H1 (cell line): ENCODE data around the gene KLHL29. TPM values are rescaled to one million over a fixed set of nuclear protein-coding genes. Genes with fewer than 3 reads are reported as not detected.
A peak's percentile ranks its signal among the peaks of the same experiment; 100 is the strongest.

Experiments used
- CTCF ChIA-PET: fragments of 300-600 bp; sonication (Branson Sonifier 250); formaldehyde crosslinking; loops from one replicate; lab custom pipeline; 2021; ENCODE audit not compliant: partially characterized antibody; lab: Charles Lee
- POLR2A ChIA-PET: fragments of 300-600 bp; sonication (Branson Sonifier 250); formaldehyde crosslinking; loops from one replicate; lab custom pipeline; 2021; ENCODE audit warnings: inconsistent platforms; ENCODE audit not compliant: partially characterized antibody; lab: Charles Lee
- DNase-seq, 2 experiments: peaks; one replicate each; pipeline versions ENCODE4 v3.0.0 to v3.0.0-alpha.2; 2010 to 2022; ENCODE audit warnings: low spot score in 2 of 2, low read depth in 1 of 2, mixed read lengths in 1 of 2
- FAIRE-seq: peaks from 2 replicates; lab custom pipeline; 2011; peaks lifted over from hg19 to GRCh38; lab: Jason Lieb, UNC
- H2AFZ ChIP-seq: 2 replicates; pipeline ENCODE4 v1.8.1; 2012; ENCODE audit warnings: low read length, inconsistent platforms
- H2AK5ac ChIP-seq: 2 replicates; pipeline ENCODE4 v1.6.1; 2013; ENCODE audit warnings: low read depth, low read length
- H2BK120ac ChIP-seq: replicated peaks from 2 replicates; pipeline ENCODE3; 2013; ENCODE audit warnings: low read depth, low read length, inconsistent platforms
- H2BK12ac ChIP-seq: 2 replicates; pipeline ENCODE4 v1.6.1; 2013; ENCODE audit warnings: low read depth, low read length
- H2BK15ac ChIP-seq: 2 replicates; pipeline ENCODE4 v1.6.1; 2013; ENCODE audit warnings: low read length
- H2BK20ac ChIP-seq: 2 replicates; pipeline ENCODE4 v1.6.1; 2013; ENCODE audit warnings: low read length
- H2BK5ac ChIP-seq: 2 replicates; pipeline ENCODE4 v1.6.1; 2013; ENCODE audit warnings: low read depth, low read length
- H3K14ac ChIP-seq: 2 replicates; pipeline ENCODE4 v1.6.1; 2013; ENCODE audit warnings: inconsistent platforms; ENCODE audit not compliant: insufficient read length
- H3K18ac ChIP-seq: 2 replicates; pipeline ENCODE4 v1.6.1; 2013; ENCODE audit warnings: low read length; ENCODE audit errors: extremely low read depth
- H3K23ac ChIP-seq: 2 replicates; pipeline ENCODE4 v1.6.1; 2013; ENCODE audit warnings: inconsistent platforms; ENCODE audit not compliant: insufficient read length
- H3K23me2 ChIP-seq: 2 replicates; pipeline ENCODE4 v1.6.1; 2013; ENCODE audit warnings: low read depth, low read length
- H3K27ac ChIP-seq: 2 replicates; pipeline ENCODE4 v1.6.1; 2011; ENCODE audit warnings: low read depth, low read length, inconsistent platforms
- H3K27me3 ChIP-seq, 4 experiments: replicated peaks in 1 of 4; 1 replicate in 1 of 4; 2 replicates in 3 of 4; pipeline versions ENCODE4 v1.6.1 to v1.8.1; 2011 to 2013; ENCODE audit warnings: low read length in 3 of 4, mild to moderate bottlenecking in 3 of 4, inconsistent platforms in 2 of 4, mixed read lengths in 2 of 4, moderate library complexity in 1 of 4; ENCODE audit not compliant: control insufficient read depth in 3 of 4, insufficient read depth in 3 of 4; ENCODE audit errors: extremely low read depth in 1 of 4
- H3K36me3 ChIP-seq, 4 experiments: 2 replicates each; pipeline versions ENCODE4 v1.6.1 to v1.8.1; 2011 to 2013; ENCODE audit warnings: mild to moderate bottlenecking in 4 of 4, low read length in 3 of 4, moderate library complexity in 2 of 4, control low read depth in 1 of 4, inconsistent platforms in 1 of 4; ENCODE audit not compliant: insufficient read depth in 4 of 4, control insufficient read depth in 2 of 4
- H3K4ac ChIP-seq: replicated peaks from 2 replicates; pipeline ENCODE3; 2013; ENCODE audit warnings: low read length, low read depth, mixed read lengths, inconsistent platforms; ENCODE audit not compliant: insufficient read length
- H3K4me1 ChIP-seq, 4 experiments: replicated peaks in 1 of 4; 1 replicate in 1 of 4; 2 replicates in 3 of 4; pipeline versions ENCODE4 v1.6.1 to v1.8.1; 2011 to 2013; ENCODE audit warnings: low read length in 3 of 4, inconsistent platforms in 2 of 4, mixed read lengths in 1 of 4; ENCODE audit not compliant: insufficient read depth in 4 of 4, control insufficient read depth in 3 of 4
- H3K4me2 ChIP-seq, 2 experiments: 2 replicates each; pipeline versions ENCODE4 v1.6.1 to v1.8.1; 2011 to 2013; ENCODE audit warnings: low read depth in 2 of 2, low read length in 2 of 2, control low read depth in 1 of 2, inconsistent platforms in 1 of 2, mild to moderate bottlenecking in 1 of 2; ENCODE audit not compliant: insufficient read depth in 1 of 2
- H3K4me3 ChIP-seq, 4 experiments: fragments of 200-600, 300-600 bp in 1 of 4; sonication (generic), shearing (Covaris generic), sonication (Bioruptor Twin) in 1 of 4; 2 replicates each; pipeline versions ENCODE4 v1.5.1 to v1.8.1; 2011 to 2016; ENCODE audit warnings: low read length in 4 of 4, low read depth in 3 of 4, control low read depth in 2 of 4, inconsistent platforms in 2 of 4, mild to moderate bottlenecking in 2 of 4, mixed read lengths in 1 of 4, moderate library complexity in 1 of 4; ENCODE audit not compliant: insufficient read depth in 2 of 4; ENCODE audit errors: extremely low read depth in 1 of 4
- H3K56ac ChIP-seq: replicated peaks from 2 replicates; pipeline ENCODE3; 2013; ENCODE audit warnings: low read depth, mild to moderate bottlenecking, mixed read lengths, low read length, inconsistent platforms; ENCODE audit not compliant: insufficient read length
- H3K79me1 ChIP-seq: 2 replicates; pipeline ENCODE4 v1.6.1; 2013; ENCODE audit warnings: low read depth, low read length, control low read depth
- H3K79me2 ChIP-seq, 2 experiments: 2 replicates each; pipeline versions ENCODE4 v1.6.1 to v1.8.1; 2012 to 2013; ENCODE audit warnings: low read length in 2 of 2, mild to moderate bottlenecking in 2 of 2, inconsistent platforms in 1 of 2; ENCODE audit not compliant: insufficient read depth in 2 of 2, control insufficient read depth in 1 of 2
- H3K9ac ChIP-seq, 4 experiments: replicated peaks in 1 of 4; 1 replicate in 1 of 4; 2 replicates in 3 of 4; pipeline versions ENCODE4 v1.6.1 to v1.8.1; 2011 to 2013; ENCODE audit warnings: low read depth in 3 of 4, low read length in 3 of 4, control low read depth in 2 of 4, mild to moderate bottlenecking in 2 of 4, moderate library complexity in 2 of 4, inconsistent platforms in 1 of 4; ENCODE audit errors: extremely low read depth in 1 of 4
- H3K9me3 ChIP-seq, 2 experiments: 2 replicates each; pipeline versions ENCODE4 v1.6.1 to v1.8.1; 2012 to 2013; ENCODE audit warnings: mild to moderate bottlenecking in 2 of 2, moderate library complexity in 2 of 2, control low read depth in 1 of 2, inconsistent platforms in 1 of 2, low read depth in 1 of 2, low read length in 1 of 2, mixed read lengths in 1 of 2; ENCODE audit not compliant: insufficient read depth in 2 of 2
- H4K20me1 ChIP-seq, 2 experiments: replicated peaks in 1 of 2; 2 replicates each; pipeline versions ENCODE3 to v1.8.1; 2011 to 2013; ENCODE audit warnings: inconsistent platforms in 2 of 2, low read length in 2 of 2, mild to moderate bottlenecking in 1 of 2; ENCODE audit not compliant: insufficient read depth in 2 of 2, control insufficient read depth in 1 of 2
- H4K5ac ChIP-seq: 2 replicates; pipeline ENCODE4 v1.6.1; 2013; ENCODE audit warnings: low read length, low read depth, mixed read lengths, inconsistent platforms; ENCODE audit not compliant: insufficient read length
- H4K8ac ChIP-seq: 2 replicates; pipeline ENCODE4 v1.8.0; 2013; ENCODE audit warnings: mild to moderate bottlenecking, moderate library complexity, low read length, inconsistent platforms; ENCODE audit not compliant: insufficient read depth; ENCODE audit errors: extremely low read depth
- H4K91ac ChIP-seq: replicated peaks from 2 replicates; pipeline ENCODE3; 2013; ENCODE audit warnings: low read length, mixed read lengths, inconsistent platforms; ENCODE audit not compliant: insufficient read length
- CTBP2 ChIP-seq: IDR thresholded peaks from 2 replicates; pipeline ENCODE4 v1.7.0; 2011; ENCODE audit warnings: borderline replicate concordance, mild to moderate bottlenecking, moderate library complexity, mixed read lengths, low read length; ENCODE audit not compliant: insufficient read depth, insufficient read length
- GTF2F1 ChIP-seq: IDR thresholded peaks from 2 replicates; pipeline ENCODE4 v1.6.1; 2012; ENCODE audit warnings: low read depth, low read length, improper control_type of control experiment, borderline replicate concordance
- SP2 ChIP-seq: IDR thresholded peaks from 2 replicates; pipeline ENCODE4 v1.6.1; 2012; ENCODE audit warnings: mild to moderate bottlenecking, low read length, inconsistent platforms
- WGBS, 2 experiments: shearing (Covaris generic) in 1 of 2; methylation state at CpG; one replicate each; pipeline versions ENCODE4 v1.1.6 to v1.1.7; 2013 to 2015; ENCODE audit warnings: low lambda C conversion rate in 2 of 2, mixed read lengths in 2 of 2, inconsistent platforms in 1 of 2, low coverage in 1 of 2, missing lambda C conversion rate in 1 of 2; ENCODE audit not compliant: insufficient replicate concordance in 2 of 2, insufficient coverage in 1 of 2, insufficient read length in 1 of 2; ENCODE audit errors: extremely low coverage in 1 of 2, missing lambda C conversion rate in 1 of 2; 5-methylcytosine and 5-hydroxymethylcytosine counted together
- polyA plus RNA-seq, 7 experiments: library from polyadenylated mRNA; depleted of rRNA in 3 of 7; stranded (reverse) in 5 of 7; unstranded in 2 of 7; fragments of >200 nt in 5 of 7; fragments of 200-250 nt in 2 of 7; gene quantifications; 1 replicate in 5 of 7; 2 replicates in 1 of 7; 4 replicates in 1 of 7; pipeline versions ENCODE4 v1.2.1 to v1.2.3, GENCODE V29; 2011 to 2013; ENCODE audit warnings: missing spikeins in 2 of 7, mixed read lengths in 2 of 7
- total RNA-seq: library from RNA; stranded (reverse); fragmentation: NEBNext Ultra II Directional; extraction: Animal tissue kit (Norgen Biotek cat#: 25700); gene quantifications from 2 replicates; pipeline ENCODE4 v1.2.1, GENCODE V29; 2021

KLHL29 gene
- total and polyA plus RNA-seq, 2 of the 8 experiments (the other 6 are each of a cell fraction or from before 2014, with no cell fraction given): 1.1 to 4.7 TPM

DNA sequence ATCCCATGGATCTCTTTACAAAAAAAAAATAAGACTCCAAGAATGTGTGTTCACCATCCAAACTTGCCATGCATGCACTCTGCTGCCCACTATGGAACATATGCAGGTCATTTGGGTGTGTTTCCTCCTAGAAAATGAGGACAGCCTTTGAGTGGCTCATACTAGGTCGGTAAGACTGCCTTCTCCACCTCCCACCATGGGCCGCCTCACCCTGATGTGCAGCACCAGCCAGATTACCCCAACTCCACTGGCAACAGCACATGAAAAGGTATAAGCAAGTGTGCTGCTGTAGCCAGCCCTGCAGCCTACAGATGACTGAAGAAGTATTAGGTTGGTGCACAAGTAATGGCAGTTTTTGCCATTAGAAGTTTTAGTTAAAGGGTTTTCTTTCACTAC is 327.8 kb downstream of the KLHL29 start:
- DNase-seq: peak in 1 of 2 experiments; percentile 45
- Histone ChIP-seq H3K36me3 (no peaks in the 10 kb centered on the region), H4K8ac (no peak overlapping the region), H2BK5ac (0 out of 2 replicates have a peak overlapping the region, but pooled peaks have one; percentile 76), H4K20me1 (no peaks in the 10 kb centered on the region), H2AK5ac (no peak overlapping the region), H4K91ac (no peak overlapping the region), H3K79me2 (no peaks in the 10 kb centered on the region), H3K27me3 (no peaks in the 10 kb centered on the region), H3K9ac (no peak overlapping the region; a peak in 2 of 7 replicates), H2BK12ac (no peak overlapping the region), H3K4me2 (peak overlapping the region in 1 of 2 experiments; percentile 26; a peak in 1 of 4 replicates), H3K4me3 (no peak overlapping the region), H3K18ac (0 out of 2 replicates have a peak overlapping the region, but pooled peaks have one; percentile 25), H3K23me2 (no peaks in the 10 kb centered on the region), H2BK120ac (no peak overlapping the region), H3K79me1 (no peaks in the 10 kb centered on the region), H3K4me1 (peaks cover 5 to 11% (median 9%) of the 10 kb centered on the region in 4 experiments), H3K27ac (no peak overlapping the region), H3K9me3 (no peaks in the 10 kb centered on the region), H3K4ac (no peak overlapping the region), H2BK15ac (no peak overlapping the region), H2BK20ac (0 out of 2 replicates have a peak overlapping the region, but pooled peaks have one; percentile 40), H2AFZ (no peak overlapping the region), H3K14ac (no peak overlapping the region), H4K5ac (no peak overlapping the region), H3K23ac (peak overlapping the region; percentile 7), H3K56ac (no peak overlapping the region)
- FAIRE-seq: no peak
- ChIA-PET POLR2A (no interaction called here), CTCF (interaction anchor here (0.5 kb wide), 1 partner anchor 207 kb away, joined by 4 read pairs; no protein-coding TSS in a partner anchor)
- TF ChIP-seq SP2: no peak
- no peak for TF ChIP-seq CTBP2
- no peak for TF ChIP-seq GTF2F1
- 60% methylated on average over 2 of the region's 2 CpGs; no CpG with 5 or more reads in 1 of the 2 experiments for WGBS, 2 experiments
